Measurements from ENCODE around the gene CCL15.
"Not testable (repeated sequence)": the region's sequence is repeated elsewhere in the genome, so short reads cannot be mapped to it uniquely, and the experiment has no call there.

Gene CCL15

DNA sequence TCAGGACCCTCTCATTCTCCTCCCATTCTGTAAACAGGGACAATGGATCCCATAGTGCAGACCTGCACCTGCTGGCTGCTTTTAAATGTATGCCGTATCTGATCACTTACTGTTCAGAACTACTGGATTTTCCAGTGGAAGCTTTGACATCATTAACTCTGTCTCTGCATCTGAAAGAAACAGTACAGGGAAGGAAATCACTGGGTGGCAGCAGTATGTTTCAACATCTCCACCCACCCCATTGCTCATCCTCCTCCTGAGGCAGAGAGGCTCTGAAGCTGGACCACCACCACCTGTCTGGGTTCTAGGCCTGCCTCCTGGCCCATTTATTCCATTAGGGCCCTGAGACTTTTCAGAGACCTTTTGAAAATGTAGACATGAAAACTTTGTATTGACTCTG lies 2.6 kb downstream of the CCL15 start:
- TF ChIP-seq CTCF (IDR thresholded peaks at IDR 0.05; ENCODE audit: low read depth, low read length, missing control alignments): no peak
- DNase-seq (ENCODE audit: low read depth): no peak
- in situ Hi-C loops (cut with HindIII; ENCODE audit: low sequenced_read_pairs): loop anchor here (25.0 kb wide), 2 partner anchors 114 to 489 kb away; partner anchors contain the start of genes CCL4 and ZNHIT3
- no peak overlapping the region for H3K4me3 ChIP-seq (ENCODE audit: low read depth, low read length)

GRCh38 chr17:35998018-35998545 lies 3.3 kb downstream of the CCL15 start:
- H3K4me3 ChIP-seq (ENCODE audit: low read depth, low read length): no peak overlapping the region
- TF ChIP-seq CTCF (IDR thresholded peaks at IDR 0.05; ENCODE audit: low read depth, low read length, missing control alignments): no peak
- in situ Hi-C loops (cut with HindIII; ENCODE audit: low sequenced_read_pairs): loop anchor here (25.0 kb wide), 2 partner anchors 114 to 489 kb away; partner anchors contain the start of genes CCL4 and ZNHIT3
- no peak for DNase-seq (ENCODE audit: low read depth)

DNA sequence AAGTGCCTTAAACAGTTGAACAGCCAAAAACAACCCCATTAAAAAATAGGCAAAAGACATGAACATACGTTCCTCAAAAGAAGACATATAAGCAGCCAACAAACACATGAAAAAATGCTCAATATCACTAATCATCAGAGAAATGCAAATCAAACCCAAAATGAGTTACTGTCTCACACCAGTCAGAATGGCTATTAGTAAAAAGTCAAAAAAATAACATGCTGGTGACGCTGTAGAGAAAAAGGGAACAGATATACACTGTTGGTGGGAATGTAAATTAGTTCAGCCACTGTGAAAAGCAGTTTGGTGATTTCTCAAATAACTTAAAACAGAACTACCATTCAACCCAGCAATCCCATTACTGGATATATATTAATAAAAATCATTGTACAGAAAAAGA lies 6.0 kb downstream of the CCL15 start:
- DNase-seq (ENCODE audit: low read depth); H3K4me3 ChIP-seq (ENCODE audit: low read depth, low read length): not testable (repeated sequence)
- in situ Hi-C loops (cut with HindIII; ENCODE audit: low sequenced_read_pairs): loop anchor here (25.0 kb wide), 2 partner anchors 117 to 492 kb away; partner anchors contain the start of genes CCL4 and ZNHIT3

DNA sequence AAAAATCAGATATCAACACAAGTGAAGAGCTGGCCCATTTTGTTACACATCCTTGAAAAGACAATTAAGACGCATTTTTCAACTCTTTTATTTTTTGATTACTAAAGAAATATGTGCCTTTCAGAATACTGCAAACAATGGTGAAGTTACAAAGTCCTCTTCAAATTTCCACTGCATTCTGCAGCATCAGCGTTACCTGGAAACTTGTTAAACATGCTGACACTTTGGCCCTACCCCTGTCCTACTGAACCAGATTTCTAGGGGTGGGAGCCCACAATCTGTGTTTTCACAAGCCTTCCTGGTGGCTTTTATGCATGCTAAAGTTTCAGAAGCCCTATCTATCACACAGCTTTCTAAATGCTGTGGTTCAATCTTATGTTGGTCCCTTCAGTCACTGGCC lies 10.3 kb downstream of the CCL15 start:
- in situ Hi-C loops (cut with HindIII; ENCODE audit: low sequenced_read_pairs): loop anchor here (25.0 kb wide), 2 partner anchors 121 to 496 kb away; partner anchors contain the start of genes CCL4 and ZNHIT3
- no peak for DNase-seq (ENCODE audit: low read depth)
- no peak overlapping the region for H3K4me3 ChIP-seq (ENCODE audit: low read depth, low read length)
- TF ChIP-seq CTCF (IDR thresholded peaks at IDR 0.05; ENCODE audit: low read depth, low read length, missing control alignments): no peak

GRCh38 chr17:35988164-35988563 lies 13.2 kb downstream of the CCL15 start:
- no peak for TF ChIP-seq CTCF (IDR thresholded peaks at IDR 0.05; ENCODE audit: low read depth, low read length, missing control alignments)
- no peak for DNase-seq (ENCODE audit: low read depth)
- in situ Hi-C loops (cut with HindIII; ENCODE audit: low sequenced_read_pairs): loop anchor here (25.0 kb wide), 2 partner anchors 124 to 499 kb away; partner anchors contain the start of genes CCL4 and ZNHIT3
- H3K4me3 ChIP-seq (ENCODE audit: low read depth, low read length): no peak overlapping the region

GRCh38 chr17:35986643-35987042 lies 14.7 kb downstream of the CCL15 start, which contains the start of gene CCL14:
TSS of gene CCL14 (minus strand) at chr17:35986729. CDS start at chr17:35986649, 80 bp downstream.
- H3K4me3 ChIP-seq (ENCODE audit: low read depth, low read length): no peak within 1 kb of the TSS
- DNase-seq (ENCODE audit: low read depth): no peak
- in situ Hi-C loops (cut with HindIII; ENCODE audit: low sequenced_read_pairs): loop anchor here (25.0 kb wide), 2 partner anchors 126 to 501 kb away; partner anchors contain the start of genes CCL4 and ZNHIT3
- TF ChIP-seq CTCF (IDR thresholded peaks at IDR 0.05; ENCODE audit: low read depth, low read length, missing control alignments): no peak

- in situ Hi-C loops (cut with HindIII; ENCODE audit: low sequenced_read_pairs): loop anchor here (25.0 kb wide), 2 partner anchors 128 to 503 kb away; partner anchors contain the start of genes CCL4 and ZNHIT3
- no peak overlapping the region for H3K4me3 ChIP-seq (ENCODE audit: low read depth, low read length)
- DNase-seq (ENCODE audit: low read depth): no peak
- no peak for TF ChIP-seq CTCF (IDR thresholded peaks at IDR 0.05; ENCODE audit: low read depth, low read length, missing control alignments)
These were observed 17.2 kb downstream of the CCL15 start for GRCh38 chr17:35984140-35984539.

All from astrocyte of the cerebellum (primary cell).